GM23338 (cell line): Measurements from ENCODE around the gene GALNT9. TPM values are rescaled to one million over a fixed set of nuclear protein-coding genes. Genes with fewer than 3 reads are reported as not detected.

Source experiments
- ATAC-seq: fragments of 200-7000 bp; cut with Tn5 transposase; 3 replicates; pipeline ENCODE4 v1.9.1; 2020
- DNase-seq: peaks from one replicate; pipeline ENCODE4 v3.0.0-alpha.2; 2015; ENCODE audit warnings: low spot score
- H2AFZ ChIP-seq: fragments of 200-600 bp; sonication (generic); 2 replicates; pipeline ENCODE4 v1.8.0; 2016; ENCODE audit warnings: antibody characterized with exemption, mild to moderate bottlenecking, moderate library complexity
- H3F3A ChIP-seq: fragments of 200-600 bp; sonication (generic); replicated peaks from 2 replicates; pipeline ENCODE4 v1.8.0; 2017; ENCODE audit warnings: antibody characterized with exemption, mixed run types, low read depth
- H3K27ac ChIP-seq: fragments of 200-600 bp; sonication (generic); 2 replicates; pipeline ENCODE4 v1.6.1; 2016; ENCODE audit warnings: low read depth
- H3K27me3 ChIP-seq: fragments of 200-600 bp; sonication (generic); 2 replicates; pipeline ENCODE4 v1.8.0; 2016; ENCODE audit warnings: mild to moderate bottlenecking, mixed run types, moderate library complexity; ENCODE audit not compliant: insufficient read depth
- H3K36me3 ChIP-seq: fragments of 200-600 bp; sonication (generic); 2 replicates; pipeline ENCODE4 v1.8.0; 2016; ENCODE audit warnings: mild to moderate bottlenecking; ENCODE audit not compliant: insufficient read depth
- H3K4me1 ChIP-seq: fragments of 200-600 bp; sonication (generic); 2 replicates; pipeline ENCODE4 v1.8.0; 2016; ENCODE audit warnings: mild to moderate bottlenecking, moderate library complexity; ENCODE audit not compliant: insufficient read depth
- H3K4me2 ChIP-seq: fragments of 200-600 bp; sonication (generic); 2 replicates; pipeline ENCODE4 v1.7.1; 2017; ENCODE audit warnings: mixed run types
- H3K4me3 ChIP-seq: fragments of 200-600 bp; sonication (generic); 2 replicates; pipeline ENCODE4 v1.6.1; 2016; ENCODE audit warnings: mixed run types
- H3K79me2 ChIP-seq: fragments of 200-600 bp; sonication (generic); replicated peaks from 2 replicates; pipeline ENCODE4 v1.8.0; 2017; ENCODE audit warnings: mild to moderate bottlenecking; ENCODE audit not compliant: insufficient read depth
- H3K9me2 ChIP-seq: fragments of 200-600 bp; sonication (generic); 2 replicates; pipeline ENCODE4 v1.8.0; 2017; ENCODE audit not compliant: insufficient read depth
- H4K20me1 ChIP-seq: fragments of 200-600 bp; sonication (generic); replicated peaks from 2 replicates; pipeline ENCODE4 v1.8.0; 2017; ENCODE audit warnings: mild to moderate bottlenecking; ENCODE audit not compliant: insufficient read depth
- H3K27ac Mint-ChIP-seq: 2 replicates; pipeline ENCODE4 v1.8.0; 2020; ENCODE audit warnings: inconsistent platforms, mild to moderate bottlenecking, moderate library complexity, mixed read lengths
- H3K27me3 Mint-ChIP-seq: 3 replicates; pipeline ENCODE4 v1.8.0; 2022; ENCODE audit warnings: low read depth, mild to moderate bottlenecking, moderate library complexity, mixed read lengths, inconsistent platforms; ENCODE audit not compliant: insufficient read depth, poor library complexity
- H3K36me3 Mint-ChIP-seq: 3 replicates; pipeline ENCODE4 v1.8.0; 2021; ENCODE audit warnings: low read depth, mild to moderate bottlenecking, inconsistent platforms, moderate library complexity, mixed read lengths
- H3K4me1 Mint-ChIP-seq: 3 replicates; pipeline ENCODE4 v1.8.0; 2020; ENCODE audit warnings: mild to moderate bottlenecking, inconsistent platforms, mixed read lengths
- H3K4me3 Mint-ChIP-seq: 3 replicates; pipeline ENCODE4 v1.8.0; 2021; ENCODE audit warnings: moderate library complexity, mild to moderate bottlenecking, inconsistent platforms, mixed read lengths
- H3K9me3 Mint-ChIP-seq: 3 replicates; pipeline ENCODE4 v1.8.0; 2020; ENCODE audit warnings: moderate library complexity, mild to moderate bottlenecking, inconsistent platforms, mixed read lengths
- CREB1 ChIP-seq: fragments of 250-450 bp; sonication (Bioruptor Pico); IDR thresholded peaks from 2 replicates; pipeline ENCODE4 v1.5.0; 2020; ENCODE audit warnings: low read depth, mild to moderate bottlenecking, moderate library complexity
- CTCF ChIP-seq, 2 experiments: fragments of 200-600 bp in 1 of 2; sonication (generic) in 1 of 2; conservative IDR thresholded peaks; 2 replicates each; pipeline versions ENCODE4 v1.5.1 to v1.6.1; 2016 to 2017; ENCODE audit warnings: antibody characterized with exemption in 2 of 2, low read depth in 2 of 2, mild to moderate bottlenecking in 2 of 2, moderate library complexity in 1 of 2
- ETS1 ChIP-seq: IDR thresholded peaks from 2 replicates; pipeline ENCODE4 v1.6.1; 2016; ENCODE audit warnings: antibody characterized with exemption
- EZH2 ChIP-seq: fragments of 200-600 bp; sonication (generic); IDR thresholded peaks from one replicate; pipeline ENCODE4 v1.8.0; 2017; ENCODE audit warnings: antibody characterized with exemption, mild to moderate bottlenecking, low read depth; ENCODE audit not compliant: unreplicated experiment
- JUNB ChIP-seq: IDR thresholded peaks from one replicate; pipeline ENCODE4 v1.6.1; 2016; ENCODE audit warnings: antibody characterized with exemption; ENCODE audit not compliant: unreplicated experiment
- REST ChIP-seq: IDR thresholded peaks from one replicate; pipeline ENCODE4 v1.6.1; 2018; ENCODE audit warnings: antibody characterized with exemption; ENCODE audit not compliant: unreplicated experiment
- STAT1 ChIP-seq: IDR thresholded peaks from one replicate; pipeline ENCODE4 v1.6.1; 2016; ENCODE audit warnings: antibody characterized with exemption; ENCODE audit not compliant: unreplicated experiment
- ZNF114 ChIP-seq: fragments of 250-450 bp; sonication (Bioruptor Pico); IDR thresholded peaks from 2 replicates; pipeline ENCODE4 v1.5.0; 2020; ENCODE audit warnings: mild to moderate bottlenecking, moderate library complexity
- polyA plus RNA-seq: library from polyadenylated mRNA; unstranded; fragments of >200 nt; fragmentation: Nextera tagmentation; extraction: Ambion mirVana; gene quantifications from 2 replicates; pipeline ENCODE4 v1.2.1, GENCODE V29; 2016
- total RNA-seq: library from RNA; depleted of rRNA; stranded (reverse); fragments of >200 nt; shearing (Covaris generic); gene quantifications from 2 replicates; pipeline ENCODE4 v1.2.3, GENCODE V29; 2014

GALNT9 gene
- total and polyA plus RNA-seq, 2 experiments from 2014 or later, result 0.81 to 2.5 TPM

DNA sequence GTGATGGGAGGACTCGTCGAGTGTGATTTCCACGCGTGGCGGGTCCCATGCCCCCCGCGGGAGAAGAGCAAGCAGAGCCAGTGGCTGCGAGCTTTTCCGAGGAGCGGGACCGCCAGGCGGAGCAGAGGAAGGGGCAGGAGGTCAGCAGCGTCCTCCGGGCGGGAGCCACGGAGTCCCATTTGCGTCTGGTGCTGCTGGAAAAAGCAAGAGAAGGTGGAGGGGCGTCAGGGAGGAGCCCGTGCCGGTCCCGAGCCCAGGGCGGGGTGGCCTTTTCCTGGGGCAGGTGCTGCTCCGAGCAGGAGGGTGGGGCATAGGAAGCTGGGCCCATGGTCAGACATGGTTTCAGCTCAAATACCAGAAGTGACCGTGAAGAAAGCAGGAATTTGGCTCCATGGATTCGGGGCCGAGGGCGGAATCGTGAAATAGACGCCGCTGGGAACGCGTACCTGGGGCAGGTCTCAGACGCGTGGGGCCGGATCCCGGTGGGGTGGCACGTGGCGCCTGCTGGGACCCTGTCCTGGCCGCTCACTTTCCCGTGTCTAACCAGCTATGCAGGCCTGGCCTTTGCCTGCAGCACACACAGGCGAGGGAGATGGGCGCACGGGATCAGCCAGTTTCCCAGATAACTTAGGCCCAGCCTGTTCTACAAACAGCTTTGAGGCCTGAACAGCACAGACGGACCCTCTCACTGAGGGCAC is 60.0 kb downstream of the GALNT9 start (continued):
- TF ChIP-seq REST, result no peak
- TF ChIP-seq JUNB, result no peak
- TF ChIP-seq ETS1, result no peak

DNA sequence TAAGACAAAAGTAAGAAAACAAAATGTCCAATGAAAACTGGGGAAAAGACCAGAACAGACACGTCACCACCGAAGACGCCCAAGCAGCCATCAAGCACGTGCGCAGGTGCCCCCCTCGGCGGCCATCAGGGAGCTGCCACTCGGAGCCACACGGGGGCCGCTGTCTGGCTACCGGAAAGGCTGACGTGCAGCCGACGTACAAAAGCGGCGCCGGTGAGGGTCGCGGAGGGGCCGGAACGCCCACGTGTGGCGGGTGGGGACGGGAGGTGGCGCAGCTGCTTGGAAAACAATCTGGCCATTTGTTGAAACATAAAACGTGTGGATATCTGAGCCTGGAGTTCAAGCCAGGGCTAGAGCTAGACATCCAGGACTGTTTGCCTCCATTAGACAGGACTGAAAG is 60.7 kb downstream of the GALNT9 start:
- Histone ChIP-seq H2AFZ (no peak overlapping the region), H3K36me3 (no peaks in the 10 kb centered on the region), H3K27ac (no peak overlapping the region), H3K9me2 (no peaks in the 10 kb centered on the region), H3K27me3 (no peaks in the 10 kb centered on the region), H4K20me1 (no peaks in the 10 kb centered on the region; the same call in 1 of the 2 replicates), H3K4me1 (no peaks in the 10 kb centered on the region), H3F3A (no peaks in the 10 kb centered on the region), H3K79me2 (no peaks in the 10 kb centered on the region), H3K4me3 (no peak overlapping the region), H3K4me2 (no peak overlapping the region)
- DNase-seq, result no peak
- no peak for ATAC-seq
- no peaks in the 10 kb centered on the region; the same call in 2 of the 3 replicates for H3K36me3 Mint-ChIP-seq
- H3K27me3 Mint-ChIP-seq, result peaks cover 11% of the 10 kb centered on the region
- no peak overlapping the region for H3K27ac Mint-ChIP-seq
- H3K4me1 Mint-ChIP-seq, result peaks cover under 1% of the 10 kb centered on the region; the same call in 2 of the 3 replicates
- no peak overlapping the region for H3K4me3 Mint-ChIP-seq
- no peaks in the 10 kb centered on the region for H3K9me3 Mint-ChIP-seq
- TF ChIP-seq REST, result no peak
- no peak for TF ChIP-seq CTCF (conservative IDR thresholded peaks at IDR 0.05; ENCODE audit: low read depth in 2 of 2)
- TF ChIP-seq STAT1, result no peak
- TF ChIP-seq EZH2, result no peak
- TF ChIP-seq CREB1 (CRISPR knock-in tag), result no peak
- TF ChIP-seq ZNF114 (CRISPR knock-in tag), result no peak
